DMS 273 (cell line): ENCODE results near the gene WDPCP.
A peak's percentile ranks its signal among the peaks of the same experiment; 100 is the strongest.
"Not testable (repeated sequence)": the region's sequence is repeated elsewhere in the genome, so short reads cannot be mapped to it uniquely, and the experiment has no call there.

Source experiments
- DNase-seq: peaks from one replicate; lab custom pipeline; 2025; ENCODE audit not compliant: unreplicated experiment; lab: John Stamatoyannopoulos, UW

The WDPCP gene

DNA sequence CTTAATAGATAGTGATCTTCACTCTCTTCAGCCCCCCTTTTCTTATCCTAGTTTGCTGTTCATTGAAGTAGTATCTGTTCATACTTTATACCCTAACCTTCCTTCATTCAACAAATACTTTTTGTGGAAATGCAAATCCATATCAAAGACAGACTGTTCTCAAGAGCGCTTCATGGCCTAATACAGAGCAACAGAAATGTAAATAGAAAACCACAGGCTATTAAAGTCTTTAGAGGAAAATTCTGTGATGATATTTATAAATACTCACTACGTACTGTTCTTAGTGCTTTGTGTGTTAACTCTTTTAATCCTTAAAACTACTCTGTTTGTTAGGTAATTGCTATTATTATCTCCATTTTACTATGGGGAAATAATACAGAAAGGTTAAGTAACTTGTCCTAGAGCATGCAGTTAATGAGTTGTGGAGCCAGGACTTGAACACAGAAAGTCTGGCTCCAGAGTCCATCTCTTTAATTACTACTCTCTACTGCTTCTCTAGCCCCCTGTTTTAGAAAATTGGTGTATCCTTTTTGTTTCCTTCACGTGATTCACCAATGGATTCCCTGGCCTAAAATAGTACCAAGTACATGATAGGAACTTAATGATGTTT, 3.4 kb upstream of the WDPCP start:
- DNase-seq = no peak

DNA sequence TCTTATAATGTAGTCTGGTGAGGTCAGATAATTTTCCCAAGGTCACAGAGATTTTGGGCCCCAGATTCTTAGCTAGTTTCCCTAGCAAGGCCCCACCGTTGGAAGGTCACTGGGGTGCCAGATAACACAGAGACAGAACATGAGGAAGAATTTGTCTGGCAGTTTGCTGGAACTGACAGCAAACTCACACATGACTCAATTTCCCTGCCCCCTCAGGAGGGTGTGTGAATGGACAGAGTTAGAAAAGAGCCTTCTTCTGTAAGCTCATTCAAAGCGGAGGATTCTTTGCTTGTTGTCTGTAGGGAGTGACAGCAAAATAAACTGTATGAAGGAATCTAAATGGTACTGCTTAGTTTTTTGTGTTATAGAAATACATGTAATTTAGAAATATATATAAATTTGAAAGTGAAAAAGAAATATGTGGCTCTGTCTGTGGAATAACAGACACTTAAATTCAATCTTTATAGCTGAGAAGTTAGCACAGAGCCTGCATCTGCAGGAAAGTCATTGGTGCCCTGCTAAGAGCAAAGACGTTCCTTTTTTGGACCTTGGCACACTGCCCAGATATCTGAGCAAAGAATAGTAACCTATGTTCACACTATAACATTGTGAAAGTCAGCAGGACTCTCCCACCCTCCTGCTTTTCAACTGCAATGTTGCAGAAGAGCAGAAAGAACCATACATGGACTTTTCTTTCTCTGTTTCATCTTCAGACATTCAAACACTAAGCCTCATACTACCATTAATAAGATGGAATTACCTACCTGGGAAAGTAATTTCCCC, 2.5 kb upstream of the WDPCP start:
- DNase-seq = peak; percentile 24

DNA sequence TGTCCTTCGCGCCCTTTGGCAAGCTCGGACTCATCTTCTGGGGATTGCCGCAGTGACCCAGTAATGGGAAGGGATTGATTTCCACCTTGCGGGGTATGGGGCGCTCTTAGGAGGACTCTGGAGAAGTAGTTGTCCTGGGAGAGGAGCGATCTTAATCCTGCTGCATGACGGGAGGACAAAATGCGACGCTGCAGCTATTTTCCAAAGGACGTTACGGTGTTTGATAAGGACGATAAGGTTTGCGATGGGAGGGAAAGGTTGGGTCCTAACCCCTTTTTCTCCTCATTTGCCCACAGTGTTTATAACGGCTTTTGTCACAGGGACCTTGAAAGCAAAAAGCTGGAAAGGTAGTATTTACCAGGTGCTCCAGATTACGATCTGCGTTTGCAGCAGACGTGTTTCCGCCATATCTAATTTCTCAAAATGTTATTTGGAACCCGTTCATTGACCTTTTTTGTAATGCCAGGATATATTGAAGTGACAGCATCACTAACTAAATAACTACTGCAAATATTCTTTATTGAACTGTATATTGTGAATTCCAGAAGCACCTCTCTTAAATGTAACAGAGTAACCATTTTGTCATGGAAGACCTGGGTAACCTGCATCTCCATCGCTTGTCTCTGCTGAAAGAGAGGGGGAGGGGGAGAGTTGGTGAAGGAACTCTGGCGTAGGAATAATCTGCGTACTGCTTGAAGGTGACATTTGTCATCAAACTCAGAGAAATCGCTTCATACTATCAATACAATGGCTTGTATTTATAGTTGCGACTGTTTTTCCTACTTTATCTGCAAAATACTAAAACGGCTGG, 1.1 kb upstream of the WDPCP start:
- peak; percentile 42 for DNase-seq

DNA sequence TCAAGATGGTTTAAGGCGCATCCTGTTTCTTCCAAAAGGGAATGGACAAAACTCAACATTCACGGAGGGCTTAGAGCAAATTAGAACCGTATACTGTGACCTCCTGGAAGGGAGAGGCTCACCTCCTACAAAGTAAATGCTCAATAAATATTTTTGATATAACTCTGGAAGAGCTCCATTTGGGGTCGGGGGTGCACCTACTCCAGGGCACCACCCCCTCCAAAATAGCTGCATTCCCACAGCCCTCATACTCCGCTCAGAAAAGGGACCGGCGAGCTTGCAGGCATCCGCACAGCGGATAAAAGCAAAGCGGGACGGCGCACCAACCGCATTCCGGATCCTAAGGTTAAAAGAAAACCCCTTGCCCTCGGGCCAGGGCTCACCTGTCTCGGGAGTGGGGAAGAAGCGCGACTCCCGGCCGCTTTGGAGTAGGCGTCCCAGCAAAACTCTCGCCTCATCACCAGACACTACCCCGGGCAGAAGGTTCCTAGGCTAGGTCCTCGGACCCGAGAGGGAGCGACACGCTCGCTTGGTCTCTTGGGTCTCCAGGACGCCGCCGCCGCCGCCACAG, 378 bp downstream of the WDPCP start:
- DNase-seq = peak; percentile 48

DNA sequence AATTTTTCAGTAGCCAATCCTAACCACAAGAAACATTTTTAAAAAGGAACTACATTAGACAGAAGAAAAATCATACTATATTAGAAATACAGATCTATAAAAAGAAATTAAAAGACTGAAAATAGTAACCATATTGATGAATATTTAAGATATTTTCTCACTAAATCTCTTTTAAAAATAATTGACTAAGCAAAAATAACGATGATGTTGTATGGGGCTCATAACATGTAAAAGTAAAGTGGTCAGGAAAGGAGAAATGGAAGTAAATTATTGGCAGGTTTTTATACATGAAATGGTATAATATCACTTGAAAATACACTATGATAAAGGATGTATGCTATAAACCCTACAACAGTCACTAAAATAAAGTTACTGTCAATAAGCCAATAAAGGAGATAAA, 5.4 kb downstream of the WDPCP start:
- no peak for DNase-seq

DNA sequence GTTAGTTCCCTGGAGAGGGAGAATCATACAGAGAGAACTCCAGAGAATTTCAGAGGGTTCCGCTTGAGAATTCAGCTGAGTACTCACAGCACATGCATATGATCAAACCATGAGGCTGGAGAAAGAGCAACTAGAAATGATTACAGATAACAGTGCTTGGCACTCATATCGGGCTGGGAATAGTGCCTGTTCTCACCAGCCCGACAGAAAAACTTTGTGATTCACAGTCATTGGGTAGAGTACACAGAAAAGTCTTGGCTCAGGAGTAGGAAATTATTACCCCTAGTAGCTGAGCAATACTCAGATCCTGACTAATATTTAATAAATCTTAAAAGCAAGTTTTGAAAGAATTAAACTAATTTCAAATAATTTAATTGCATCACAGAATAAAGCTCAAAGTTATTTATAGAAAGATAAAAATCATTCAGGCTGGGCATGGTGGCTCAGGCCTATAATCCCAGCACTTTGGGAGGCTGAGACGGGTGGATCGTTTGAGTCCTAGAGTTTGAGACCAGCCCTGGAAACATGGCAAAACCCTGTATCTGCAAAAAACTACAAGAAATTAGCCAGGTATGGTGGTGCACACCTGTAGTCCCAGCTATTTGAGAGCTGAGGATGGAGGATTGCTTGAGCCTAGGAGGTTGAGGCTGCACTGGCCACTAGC, 6.8 kb downstream of the WDPCP start:
- peak; percentile 52 for DNase-seq

DNA sequence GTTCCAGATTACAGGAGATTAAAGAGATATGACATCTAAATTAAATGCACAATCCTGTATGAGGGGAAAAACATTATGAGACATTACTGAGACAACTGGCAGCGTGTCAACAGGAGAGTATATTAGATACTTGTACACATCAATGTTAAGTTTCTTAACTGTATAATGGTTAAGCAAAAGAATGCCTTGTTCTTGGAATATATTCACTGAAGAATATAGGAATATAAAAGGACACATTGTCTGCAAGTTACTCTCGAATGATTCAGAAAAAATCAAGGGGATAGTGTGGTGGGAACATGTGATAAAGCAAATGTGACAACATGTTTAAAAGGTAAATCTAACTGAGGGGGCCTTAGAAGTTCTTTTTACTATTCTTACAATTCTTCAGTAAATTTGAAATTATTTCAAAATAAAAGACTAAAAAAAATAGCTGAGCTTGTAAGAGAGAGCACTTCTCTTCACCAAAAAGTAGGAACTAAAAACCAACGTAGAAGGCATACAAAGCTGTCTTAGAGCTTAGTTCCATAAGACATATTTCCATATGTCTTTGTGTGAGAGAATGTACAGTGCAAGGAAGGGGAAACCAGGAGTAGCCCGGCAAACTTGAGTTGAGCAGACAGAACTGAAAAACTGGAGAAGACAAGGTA, 7.5 kb downstream of the WDPCP start:
- DNase-seq = peak; percentile 25

DNA sequence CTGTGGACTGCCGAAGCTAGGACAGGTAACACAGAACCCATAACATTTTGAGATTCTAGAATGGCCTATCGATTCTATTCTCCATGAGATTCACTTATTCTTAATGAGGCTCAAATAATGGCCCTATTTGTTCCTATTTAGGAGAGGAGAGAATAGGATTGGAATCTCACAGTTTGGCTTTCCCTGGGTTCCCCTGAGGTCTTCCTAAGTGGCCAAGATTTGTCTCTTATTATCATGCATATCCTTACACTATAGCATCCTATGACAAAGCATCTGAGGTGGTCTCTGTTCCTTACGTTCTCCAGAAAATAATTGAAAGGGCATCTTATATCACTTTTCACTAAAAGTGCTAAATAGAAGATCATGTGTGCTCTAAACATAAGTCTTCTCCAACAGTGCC, 9.5 kb downstream of the WDPCP start:
- DNase-seq = no peak

DNA sequence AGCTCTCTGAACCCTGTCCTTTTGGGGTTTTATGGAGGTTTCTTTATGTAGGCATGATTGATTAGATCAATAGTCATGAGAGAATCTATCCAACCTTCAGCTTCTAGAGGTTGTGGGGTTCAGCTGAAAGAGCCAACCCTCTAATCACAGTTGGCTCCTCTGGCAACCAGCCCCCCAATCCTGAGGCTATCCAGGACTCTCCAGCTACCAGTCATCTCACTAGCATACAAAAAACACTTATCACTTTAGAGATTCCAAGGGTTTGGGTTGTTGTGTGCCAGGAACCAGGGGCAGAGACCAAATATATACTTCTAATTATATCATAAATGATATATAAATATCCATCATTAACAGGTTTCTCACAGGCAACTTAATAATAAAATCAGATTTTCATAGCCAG, 11.7 kb downstream of the WDPCP start:
- DNase-seq = peak; percentile 57

DNA sequence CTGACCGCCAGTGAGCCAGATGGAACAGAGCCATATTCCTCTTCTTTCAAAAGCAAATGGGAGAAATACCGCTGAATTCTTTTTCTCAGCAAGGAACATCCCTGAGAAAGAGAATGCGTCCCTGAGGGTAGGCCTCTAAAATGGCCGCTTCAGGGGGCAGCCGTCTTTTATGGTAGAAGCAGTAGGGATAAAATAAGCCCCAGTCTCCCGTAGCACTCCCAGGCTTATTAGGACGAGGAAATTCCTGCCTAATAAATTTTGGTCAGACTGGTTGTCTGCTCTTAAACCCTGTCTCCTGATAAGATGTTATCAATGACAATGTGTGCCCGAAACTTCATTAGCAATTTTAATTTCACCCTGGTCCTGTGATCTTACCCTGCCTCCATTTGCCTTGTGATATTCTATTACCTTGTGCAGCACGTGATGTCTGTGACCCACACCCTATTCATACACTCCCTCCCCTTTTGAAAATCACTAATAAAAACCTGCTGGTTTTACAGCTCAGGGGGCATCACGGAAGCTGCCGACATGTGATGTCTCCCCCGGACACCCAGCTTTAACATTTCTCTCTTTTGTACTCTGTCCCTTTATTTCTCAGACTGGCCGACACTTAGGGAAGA, 14.4 kb downstream of the WDPCP start:
- not testable (repeated sequence) for DNase-seq

DNA sequence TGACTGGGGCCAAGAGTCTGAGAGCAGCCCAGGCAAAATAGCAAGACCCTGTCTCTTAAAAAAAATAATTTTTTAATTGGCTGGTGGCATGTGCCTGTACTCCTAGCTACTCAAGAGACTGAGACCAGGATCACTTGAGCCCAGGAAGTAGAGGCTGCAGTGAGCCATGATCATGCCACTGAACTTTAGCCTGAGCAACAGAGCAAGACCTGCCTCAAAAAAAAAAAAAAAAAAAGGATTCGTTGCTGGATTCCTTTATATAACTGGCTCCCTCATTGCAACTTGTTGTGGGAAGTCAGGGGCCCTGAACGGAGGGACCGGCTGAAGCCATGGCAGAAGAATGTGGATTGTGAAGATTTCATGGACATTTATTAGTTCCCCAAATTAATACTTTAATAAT, 15.3 kb downstream of the WDPCP start:
- not testable (repeated sequence) for DNase-seq

DNA sequence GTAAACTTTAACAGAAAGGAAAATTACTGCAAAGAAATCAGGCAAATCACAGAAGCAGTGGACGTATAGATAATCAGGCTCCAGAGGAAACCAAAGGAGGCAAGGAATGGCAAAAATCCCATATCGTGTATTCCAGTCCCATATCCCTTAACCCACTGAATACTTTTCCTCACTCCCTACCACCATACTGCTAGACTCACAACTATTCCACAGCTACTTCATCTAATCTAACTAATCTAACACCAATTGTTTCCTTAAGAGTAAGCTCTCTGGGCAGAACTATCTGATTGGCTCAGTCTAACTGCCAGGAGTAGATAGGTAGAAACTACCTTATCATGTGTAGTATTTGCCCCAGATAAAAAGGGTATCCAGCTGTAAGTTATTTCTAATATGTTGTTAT, 16.3 kb downstream of the WDPCP start:
- DNase-seq = no peak

DNA sequence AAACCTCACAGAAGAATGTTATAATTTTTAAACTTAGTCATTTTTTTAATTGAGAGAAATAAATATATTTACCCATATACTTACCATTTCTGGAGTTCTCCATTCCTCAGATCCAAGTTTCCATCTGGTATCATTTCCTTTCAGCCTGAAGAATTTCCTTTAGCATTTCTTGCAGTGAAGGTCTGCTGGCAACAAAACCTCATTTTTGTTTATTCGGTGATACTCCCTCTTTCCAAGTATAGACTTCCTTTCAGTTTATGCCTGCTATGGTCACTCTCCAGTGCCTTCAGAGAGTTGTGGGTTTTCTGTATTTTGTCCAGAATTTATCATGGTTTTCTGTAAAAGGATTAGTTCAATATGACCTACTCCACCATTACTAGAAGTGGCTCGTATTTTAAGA, 17.0 kb downstream of the WDPCP start:
- DNase-seq = no peak

DNA sequence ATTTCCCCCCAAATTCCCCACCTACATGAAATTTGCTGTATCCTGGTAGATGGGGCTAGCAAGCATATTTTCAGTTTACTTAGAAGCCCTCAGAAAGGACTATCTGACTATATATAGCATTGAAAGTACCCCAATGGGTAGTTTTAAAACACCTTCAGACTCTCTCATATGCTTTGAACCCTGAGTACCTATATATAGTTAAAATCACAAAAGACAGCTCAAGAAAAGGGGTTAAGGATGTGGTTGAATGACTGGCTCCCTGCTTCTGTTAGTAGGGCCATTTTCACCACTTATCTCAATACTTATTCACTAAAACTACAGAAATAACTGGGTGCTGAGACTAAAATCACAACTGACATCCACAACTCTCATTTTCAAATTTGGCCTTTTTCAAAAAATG, 18.5 kb downstream of the WDPCP start:
- no peak for DNase-seq

DNA sequence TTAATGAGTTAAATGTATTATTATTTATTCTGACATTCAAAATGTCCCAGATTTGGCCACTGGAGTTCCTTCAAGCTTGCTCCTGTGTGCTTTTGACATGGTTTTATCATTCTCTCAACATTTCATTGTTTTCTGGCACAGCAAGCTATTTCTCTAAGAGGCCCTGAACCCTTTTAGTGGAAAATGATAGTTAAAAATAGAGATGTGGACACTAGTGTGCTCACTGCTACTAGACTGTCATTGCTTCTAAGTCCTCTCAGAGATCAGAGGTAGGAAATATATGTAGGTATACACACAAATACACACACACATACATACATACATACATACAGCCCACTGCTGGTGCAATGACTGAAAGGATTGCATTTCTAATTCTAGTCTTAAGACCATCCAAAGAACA, 25.5 kb downstream of the WDPCP start:
- DNase-seq = no peak

DNA sequence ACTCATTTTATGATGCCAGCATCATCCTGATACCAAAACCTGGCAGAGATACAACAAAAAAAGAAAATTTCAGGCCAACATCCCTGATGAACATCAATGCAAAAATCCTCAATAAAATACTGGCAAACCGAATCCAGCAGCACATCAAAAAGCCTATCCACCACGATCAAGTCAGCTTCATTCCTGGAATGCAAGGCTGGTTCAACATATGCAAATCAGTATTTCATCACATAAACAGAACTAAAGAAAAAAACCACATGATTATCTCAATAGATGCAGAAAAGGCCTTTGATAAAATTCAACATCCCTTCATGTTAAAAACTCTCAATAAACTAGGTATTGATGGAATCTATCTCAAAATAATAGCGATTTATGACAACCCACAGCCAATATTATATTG, 29.4 kb downstream of the WDPCP start:
- DNase-seq = not testable (repeated sequence)

DNA sequence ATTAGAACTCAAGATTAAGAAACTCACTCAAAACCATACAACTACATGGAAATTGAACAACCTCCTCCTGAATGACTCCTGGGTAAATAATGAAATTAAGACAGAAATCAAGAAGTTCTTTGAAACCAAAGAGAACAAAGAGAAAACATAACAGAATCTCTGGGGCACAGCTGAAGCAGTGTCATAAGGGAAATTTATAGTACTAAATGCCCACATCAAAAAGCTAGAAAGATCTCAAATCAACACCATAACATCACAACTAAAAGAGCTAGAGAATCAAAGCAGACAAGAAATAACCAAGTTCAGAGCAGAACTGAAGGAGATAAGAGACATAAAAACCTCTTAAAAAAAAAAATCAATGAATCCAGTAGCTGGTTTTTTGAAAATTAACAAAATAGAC, 30.5 kb downstream of the WDPCP start:
- not testable (repeated sequence) for DNase-seq

DNA sequence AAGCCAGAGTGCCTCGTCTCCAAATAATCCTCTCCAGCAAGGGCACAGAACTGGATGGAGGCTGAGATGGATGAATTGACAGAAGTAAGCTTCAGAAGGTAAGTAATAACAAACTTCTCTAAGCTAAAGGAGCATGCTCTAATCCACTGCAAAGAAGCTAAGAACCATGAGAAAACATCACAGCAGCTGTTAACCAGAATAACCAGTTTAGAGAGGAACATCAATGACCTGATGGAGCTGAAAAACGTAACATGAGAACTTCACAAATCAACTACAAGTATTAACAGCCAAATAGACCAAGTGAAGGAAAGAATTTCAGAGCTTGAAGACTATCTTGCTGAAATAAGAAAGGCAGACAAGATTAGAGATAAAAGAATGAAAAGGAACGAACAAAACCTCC, 32.3 kb downstream of the WDPCP start:
- no peak for DNase-seq

DNA sequence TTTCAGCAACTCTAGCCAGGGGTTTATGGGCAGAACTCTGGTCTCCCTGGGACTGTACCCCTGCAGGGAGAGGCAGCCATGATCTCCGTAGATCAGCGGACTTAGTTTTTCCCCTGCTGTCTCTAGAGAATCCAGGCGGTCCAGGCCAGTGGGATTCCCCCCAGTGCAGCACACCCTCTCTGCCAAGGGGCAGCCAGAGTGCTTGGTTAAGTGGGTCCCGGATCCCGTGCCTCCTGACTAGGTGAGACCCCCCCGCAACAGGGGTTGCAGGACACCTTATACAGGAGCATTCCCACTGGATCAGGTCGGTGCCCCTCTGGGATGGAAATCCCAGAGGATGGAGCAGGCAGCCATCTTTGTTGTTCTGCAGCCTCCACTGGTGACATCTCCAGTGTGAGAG, 33.0 kb downstream of the WDPCP start:
- DNase-seq = no peak

DNA sequence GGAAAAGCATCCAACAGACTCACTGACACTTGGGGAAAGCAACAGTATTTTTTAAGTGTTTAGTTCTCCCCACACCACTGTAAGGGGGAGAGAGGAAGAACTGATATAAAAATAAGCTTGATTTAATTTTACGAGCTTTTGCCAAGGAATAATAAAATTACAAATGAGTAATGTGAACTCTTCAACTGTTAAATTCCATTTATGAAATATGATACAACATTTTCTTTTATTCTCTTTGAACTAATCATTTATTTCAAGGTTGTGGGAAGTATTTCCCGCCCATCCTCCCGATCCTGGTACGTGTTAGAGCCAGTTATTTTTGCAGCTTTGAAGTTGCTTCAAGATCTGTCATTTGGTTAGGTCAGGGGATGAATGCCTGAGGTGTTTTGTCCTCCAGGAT, 35.2 kb downstream of the WDPCP start:
- no peak for DNase-seq
